Subcutaneous adipose tissue (tissue), 4 donors: ENCODE data around the gene WDPCP. TPM values are rescaled to one million over a fixed set of nuclear protein-coding genes. Genes with fewer than 3 reads are reported as not detected.

Experiments used
- total RNA-seq, 4 donors: library from RNA; depleted of rRNA; stranded (reverse); fragments of >200 nt; gene quantifications; one replicate each; pipeline ENCODE4 v1.1.0, GENCODE V29; 2016
- TF ChIP-seq, protein P1 (sequence below): fragments of 450-650 bp; IDR thresholded peaks from one replicate; pipeline ENCODE4 v1.5.1; 2016; ENCODE audit warnings: low read depth, mild to moderate bottlenecking, control low read depth, antibody characterized with exemption, moderate library complexity

The WDPCP gene
- total RNA-seq, 4 donors from 2014 or later, result 19.5 to 29.5 (median 22.9) TPM

DNA sequence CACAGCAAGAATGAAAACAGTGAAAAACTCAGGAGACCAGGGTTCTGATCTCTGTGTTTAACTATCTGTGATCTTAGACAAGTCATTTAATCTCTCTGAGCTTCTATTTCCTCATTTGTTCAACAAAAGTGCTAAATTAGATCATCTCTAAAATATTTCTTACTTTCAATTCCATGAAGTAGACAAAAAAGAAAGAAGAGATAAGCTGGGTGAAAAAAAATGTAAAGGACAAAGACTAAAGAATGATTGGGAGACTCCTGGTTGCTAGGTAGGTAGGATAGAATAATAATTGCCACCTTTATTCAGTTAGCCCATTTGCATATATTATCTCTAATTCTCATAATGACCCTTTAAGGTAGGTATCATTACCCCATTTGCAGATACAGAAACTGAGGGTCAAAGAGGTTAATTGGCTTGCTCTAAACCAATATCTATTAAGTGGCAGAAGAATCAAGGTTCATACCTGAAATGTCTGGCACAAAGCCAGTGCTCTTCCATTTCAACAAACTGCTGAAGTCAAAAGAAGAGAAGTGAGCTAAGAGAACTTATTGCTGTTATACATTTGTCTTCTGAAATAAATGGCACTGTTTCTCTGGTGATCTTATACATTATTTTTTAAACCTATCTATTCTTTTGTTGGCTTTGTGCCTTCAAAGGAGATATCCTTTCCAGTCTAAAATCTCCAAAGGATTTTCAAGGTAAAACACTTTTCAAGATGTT, 395.9 kb downstream of the WDPCP start:
- TF ChIP-seq, protein P1, sequence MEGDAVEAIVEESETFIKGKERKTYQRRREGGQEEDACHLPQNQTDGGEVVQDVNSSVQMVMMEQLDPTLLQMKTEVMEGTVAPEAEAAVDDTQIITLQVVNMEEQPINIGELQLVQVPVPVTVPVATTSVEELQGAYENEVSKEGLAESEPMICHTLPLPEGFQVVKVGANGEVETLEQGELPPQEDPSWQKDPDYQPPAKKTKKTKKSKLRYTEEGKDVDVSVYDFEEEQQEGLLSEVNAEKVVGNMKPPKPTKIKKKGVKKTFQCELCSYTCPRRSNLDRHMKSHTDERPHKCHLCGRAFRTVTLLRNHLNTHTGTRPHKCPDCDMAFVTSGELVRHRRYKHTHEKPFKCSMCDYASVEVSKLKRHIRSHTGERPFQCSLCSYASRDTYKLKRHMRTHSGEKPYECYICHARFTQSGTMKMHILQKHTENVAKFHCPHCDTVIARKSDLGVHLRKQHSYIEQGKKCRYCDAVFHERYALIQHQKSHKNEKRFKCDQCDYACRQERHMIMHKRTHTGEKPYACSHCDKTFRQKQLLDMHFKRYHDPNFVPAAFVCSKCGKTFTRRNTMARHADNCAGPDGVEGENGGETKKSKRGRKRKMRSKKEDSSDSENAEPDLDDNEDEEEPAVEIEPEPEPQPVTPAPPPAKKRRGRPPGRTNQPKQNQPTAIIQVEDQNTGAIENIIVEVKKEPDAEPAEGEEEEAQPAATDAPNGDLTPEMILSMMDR, result no peak

DNA sequence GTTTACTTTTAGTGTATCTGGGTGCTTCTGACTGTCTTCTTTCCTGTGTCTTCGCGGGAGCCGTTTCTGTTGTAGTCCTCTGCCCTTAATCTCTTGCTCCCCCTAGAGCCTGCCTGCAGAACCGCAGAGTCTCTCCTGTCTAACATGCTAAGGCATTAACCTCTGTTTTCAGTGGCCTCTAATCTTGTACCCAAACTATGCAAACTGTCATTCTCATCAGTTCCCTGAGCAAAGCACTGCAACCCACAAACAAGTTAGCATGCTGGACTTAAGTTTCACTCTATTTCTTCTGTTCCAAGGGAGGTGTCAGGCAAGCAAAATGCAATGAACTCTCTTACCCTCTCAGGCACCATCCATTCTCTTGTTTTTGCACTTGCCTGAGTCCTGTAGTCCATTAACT, 399.3 kb downstream of the WDPCP start:
- TF ChIP-seq, protein P1, result no peak

DNA sequence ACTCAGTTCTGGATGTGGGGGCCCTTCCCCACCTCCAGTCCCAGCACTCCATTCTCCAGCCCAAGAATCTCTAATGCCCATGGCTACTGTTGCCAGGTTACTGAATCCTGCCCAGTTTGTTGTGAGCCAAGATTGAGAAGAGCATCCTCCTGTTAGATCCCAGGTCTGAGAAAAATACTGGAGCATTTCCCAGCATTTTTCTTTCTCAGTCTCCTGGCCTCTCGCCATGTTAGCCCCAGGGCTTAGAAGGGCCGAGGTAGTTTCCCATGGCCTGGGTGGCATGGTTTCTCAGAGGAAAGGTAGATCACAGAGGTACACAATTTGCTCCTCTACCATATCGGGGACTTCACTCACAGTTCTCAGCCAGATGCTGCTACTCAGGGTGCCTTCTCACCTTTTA, 401.9 kb downstream of the WDPCP start:
- TF ChIP-seq, protein P1, result no peak

DNA sequence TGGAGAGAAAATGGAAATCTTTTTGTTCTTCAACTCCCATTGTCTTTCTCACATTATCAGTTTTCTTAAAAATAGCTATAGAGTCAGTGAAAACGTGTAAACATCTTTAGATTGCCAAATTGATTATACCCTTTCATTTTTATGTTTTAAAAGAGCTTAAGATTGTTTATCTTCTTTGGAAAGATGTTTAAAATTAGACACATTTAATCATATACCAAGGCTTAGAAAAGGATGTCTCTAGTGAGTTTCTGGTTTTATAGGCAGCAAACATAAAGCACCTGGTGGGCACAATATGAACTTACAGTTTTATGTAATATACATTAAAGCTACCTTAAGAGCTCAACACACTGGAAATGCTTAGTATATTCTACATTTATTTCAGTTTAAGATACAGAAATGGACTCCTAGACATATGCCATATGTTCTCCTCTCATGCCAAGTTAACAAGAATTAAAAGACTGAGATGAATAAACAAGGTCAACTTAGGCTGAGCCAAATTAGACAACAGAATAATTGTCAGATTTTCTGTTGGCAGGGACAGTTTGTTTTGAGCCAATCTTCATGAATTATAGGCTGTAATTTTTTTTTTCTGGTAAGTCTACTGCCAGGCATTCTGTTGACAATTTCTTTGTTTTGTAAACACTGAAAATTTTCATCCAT, 425.0 kb downstream of the WDPCP start:
- TF ChIP-seq, protein P1, result no peak

DNA sequence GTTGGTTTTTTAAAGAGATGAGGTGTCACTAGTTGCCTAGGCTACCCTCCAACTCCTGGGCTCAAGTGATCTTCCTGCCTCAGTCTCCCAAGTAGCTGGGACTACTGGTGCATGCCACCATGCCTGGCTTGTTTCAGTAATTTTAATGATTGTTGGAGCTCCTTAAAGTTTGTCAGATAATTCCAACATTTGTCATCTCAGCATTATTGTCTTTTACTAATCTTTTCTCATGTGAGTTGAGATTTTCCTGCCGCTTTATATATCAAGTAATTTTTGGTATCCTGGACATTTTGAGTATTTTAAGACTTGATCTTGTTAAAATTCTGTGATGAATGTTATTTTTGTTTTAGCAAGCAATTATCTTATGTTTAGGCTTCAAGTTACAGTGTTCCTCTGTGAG, 429.0 kb downstream of the WDPCP start:
- TF ChIP-seq, protein P1, result no peak

DNA sequence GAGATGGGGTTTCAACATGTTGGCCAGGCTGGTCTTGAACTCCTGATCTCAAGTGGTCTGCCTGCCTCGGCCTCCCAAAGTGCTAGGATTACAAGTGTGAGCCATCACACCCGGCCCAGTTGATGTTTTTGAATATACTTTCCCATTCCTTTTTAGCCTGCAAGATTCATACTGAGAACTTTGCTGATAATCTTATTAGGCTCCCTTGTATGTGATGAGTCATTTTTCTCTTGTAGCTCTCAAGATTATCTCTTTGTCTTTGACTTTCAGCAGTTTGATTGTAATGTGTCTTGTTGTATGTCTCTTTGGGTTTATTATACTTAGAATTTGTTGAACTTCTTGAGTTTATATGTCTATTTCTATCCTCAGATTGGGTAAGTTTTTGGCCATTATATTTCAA, 456.3 kb downstream of the WDPCP start:
- TF ChIP-seq, protein P1, result no peak

DNA sequence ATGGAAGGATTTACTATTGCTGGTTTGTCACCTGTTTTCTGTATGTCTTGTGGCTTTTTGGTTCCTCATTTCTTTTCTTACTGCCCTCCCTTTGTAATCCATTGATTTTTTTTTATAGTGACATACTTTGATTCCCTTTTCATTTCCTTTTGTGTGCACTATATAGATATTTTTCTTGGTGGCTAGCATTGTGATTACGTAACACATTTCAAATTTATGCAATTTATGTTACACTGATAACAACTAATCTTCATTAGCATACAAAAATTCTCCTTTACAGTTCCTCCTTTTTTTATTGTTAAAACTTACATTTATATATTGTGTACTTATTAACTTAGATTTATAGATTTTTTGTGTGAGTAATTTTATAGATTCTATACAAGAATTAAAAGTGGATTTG, 457.1 kb downstream of the WDPCP start:
- TF ChIP-seq, protein P1, result no peak
